Breast epithelium (tissue), 4 donors: ENCODE results near the gene SET. TPM values are rescaled to one million over a fixed set of nuclear protein-coding genes. Genes with fewer than 3 reads are reported as not detected.

ENCODE experiments used
- DNase-seq, 2 donors: peaks; one replicate each; pipeline ENCODE4 v3.0.0-alpha.2; 2019; ENCODE audit warnings: low spot score in 2 of 2
- H3K27ac ChIP-seq, 2 donors: fragments of 200-600 bp; sonication (generic) in 1 of 2; one replicate each; pipeline ENCODE4 v1.5.1; 2016 to 2019; ENCODE audit warnings: mild to moderate bottlenecking in 1 of 2
- H3K27me3 ChIP-seq, 2 donors: fragments of 200-600 bp; sonication (generic) in 1 of 2; one replicate each; pipeline versions ENCODE4 v1.5.1 to v1.6.0; 2017 to 2019; ENCODE audit warnings: control low read depth in 1 of 2, mild to moderate bottlenecking in 1 of 2
- H3K36me3 ChIP-seq: fragments of 200-600 bp; one replicate; pipeline ENCODE4 v1.5.1; 2019
- H3K4me1 ChIP-seq, 2 donors: fragments of 200-600 bp; sonication (generic); one replicate each; pipeline ENCODE4 v1.5.1; 2016 to 2019; ENCODE audit warnings: control low read depth in 1 of 2
- H3K4me3 ChIP-seq, 3 donors: fragments of 200-600 bp; sonication (generic); 1 replicate in 2 of 3; 2 replicates in 1 of 3; pipeline ENCODE4 v1.5.1; 2016 to 2019; ENCODE audit warnings: mild to moderate bottlenecking in 3 of 3, moderate library complexity in 2 of 3
- H3K9me3 ChIP-seq, 2 donors: fragments of 200-600 bp; sonication (generic) in 1 of 2; one replicate each; pipeline ENCODE4 v1.5.1; 2016 to 2019; ENCODE audit warnings: control low read depth in 1 of 2
- CTCF ChIP-seq, 3 donors: fragments of 450-650 bp; IDR thresholded peaks; one replicate each; pipeline ENCODE4 v1.5.1; 2016 to 2017; ENCODE audit warnings: antibody characterized with exemption in 3 of 3, mild to moderate bottlenecking in 3 of 3, moderate library complexity in 3 of 3
- POLR2A ChIP-seq: fragments of 450-650 bp; IDR thresholded peaks from one replicate; pipeline ENCODE4 v1.6.1; 2016; ENCODE audit warnings: antibody characterized with exemption, mild to moderate bottlenecking, moderate library complexity
- POLR2AphosphoS5 ChIP-seq, 3 donors: sonication (generic); formaldehyde crosslinking; IDR thresholded peaks; one replicate each; pipeline ENCODE4 v1.6.1; 2017; ENCODE audit warnings: antibody characterized with exemption in 3 of 3
- intact Hi-C: fragments of 100-400 bp; cut with DNase I; formaldehyde crosslinking; loops from one replicate; pipeline ENCODE4 v1.15.1; 2023; ENCODE audit warnings: low total_unique reads
- total RNA-seq, 3 donors: library from RNA; depleted of rRNA; stranded (reverse); fragments of >200 nt; gene quantifications; one replicate each; pipeline ENCODE4 v1.1.0, GENCODE V29; 2016

SET gene
- total RNA-seq, 3 donors from 2014 or later, result 142 to 168 (median 158) TPM

GRCh38 chr9:128651798-128652197 is 37.2 kb upstream of the SET start:
- DNase-seq, result no peak
- TF ChIP-seq POLR2A (no peak), CTCF (IDR thresholded peaks at IDR 0.05) (no peak), POLR2AphosphoS5 (IDR thresholded peaks at IDR 0.05) (no peak)
- no peak overlapping the region for H3K4me3 ChIP-seq
- H3K36me3 ChIP-seq, result no peaks in the 10 kb centered on the region
- H3K27me3 ChIP-seq, result no peaks in the 10 kb centered on the region
- H3K4me1 ChIP-seq, result no peaks in the 10 kb centered on the region
- intact Hi-C loops, result no loop called here
- no peaks in the 10 kb centered on the region for H3K9me3 ChIP-seq
- no peak overlapping the region for H3K27ac ChIP-seq

- no peak for TF ChIP-seq POLR2A
- TF ChIP-seq POLR2AphosphoS5 (IDR thresholded peaks at IDR 0.05), result no peak
- TF ChIP-seq CTCF (IDR thresholded peaks at IDR 0.05), result no peak
- intact Hi-C loops, result no loop called here
- H3K27me3 ChIP-seq, result no peaks in the 10 kb centered on the region
Observed at GRCh38 chr9:128653908-128654307, 35.1 kb upstream of the SET start.

DNA sequence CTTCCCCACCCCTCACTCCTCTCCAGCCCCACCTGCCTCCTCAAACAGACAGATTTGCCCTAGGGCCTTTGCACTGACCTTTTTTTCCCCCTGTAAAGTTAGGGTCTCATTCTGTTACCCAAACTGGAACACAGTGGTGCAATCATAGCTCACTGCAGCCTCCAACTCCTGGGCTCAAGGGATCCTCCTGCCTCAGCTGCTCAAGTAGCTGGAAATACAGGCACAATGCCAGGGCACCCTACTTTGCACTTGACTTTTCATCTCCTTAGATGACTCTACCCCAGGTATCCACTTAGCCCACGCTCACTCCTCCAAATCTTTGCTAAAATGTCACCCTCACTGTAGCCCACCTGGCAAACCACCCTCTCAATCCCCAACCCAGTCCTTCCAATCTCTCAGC is 34.5 kb upstream of the SET start:
- H3K27ac ChIP-seq, result no peak overlapping the region
- intact Hi-C loops, result no loop called here

More at GRCh38 chr9:128653908-128654307, 35.1 kb upstream of the SET start:
- no peak for DNase-seq
- no peaks in the 10 kb centered on the region for H3K4me1 ChIP-seq
- no peak overlapping the region for H3K27ac ChIP-seq
- H3K9me3 ChIP-seq, result no peaks in the 10 kb centered on the region
- H3K4me3 ChIP-seq, result no peak overlapping the region
- no peaks in the 10 kb centered on the region for H3K36me3 ChIP-seq

DNA sequence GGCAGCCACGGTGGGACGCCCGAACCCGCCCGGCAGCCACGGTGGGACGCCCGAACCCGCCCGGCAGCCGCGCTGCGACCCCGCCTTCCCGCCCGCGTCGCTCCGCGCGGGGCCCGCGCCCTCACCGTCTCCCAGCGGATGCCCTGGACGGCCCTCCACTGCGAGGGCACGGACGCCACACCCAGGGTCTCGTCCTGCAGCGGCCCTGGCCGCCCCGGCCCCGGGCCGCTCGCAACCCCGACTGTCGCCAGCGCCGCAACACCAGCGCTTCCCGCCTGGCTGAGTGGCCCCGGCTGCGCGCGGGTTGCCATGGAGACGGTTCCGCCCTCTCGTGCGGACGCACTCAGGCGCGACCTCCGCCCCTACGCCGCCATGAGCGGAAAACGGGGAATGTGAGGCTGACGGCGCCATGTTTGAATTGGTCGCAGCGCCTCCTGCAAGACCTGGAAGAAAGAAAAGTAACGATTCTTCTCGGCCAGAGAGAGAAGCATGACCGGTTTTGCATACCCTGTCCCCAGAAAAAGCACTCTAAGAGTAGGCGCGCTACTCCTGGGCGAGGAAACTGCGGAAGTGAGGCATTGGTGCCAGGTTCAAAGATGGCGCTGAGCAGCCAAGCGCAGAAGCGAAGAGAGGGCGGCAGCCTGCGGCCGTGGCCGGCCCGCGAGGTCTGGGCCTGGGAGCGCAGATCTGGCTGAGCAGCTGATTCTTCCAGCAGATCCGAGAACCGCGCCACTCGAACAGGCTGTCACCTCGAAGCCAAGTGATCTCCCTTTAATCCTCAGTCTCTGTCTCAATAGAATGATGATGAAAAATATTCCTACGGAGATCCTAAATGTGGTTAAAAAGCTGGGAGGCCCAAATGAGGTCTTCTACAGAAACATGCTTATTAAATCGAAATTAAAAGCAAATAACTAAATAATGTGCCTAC is 32.3 kb upstream of the SET start, which contains the start of gene DYNC2I2:
TSS of gene DYNC2I2 (minus strand) at position 432 of the 928 bp plus-strand sequence. CDS start at position 311, 121 bp downstream.
- Histone ChIP-seq H3K27me3 (no peaks in the 10 kb centered on the region), H3K9me3 (no peaks in the 10 kb centered on the region), H3K4me1 (no peaks in the 10 kb centered on the region), H3K27ac (peak within 1 kb of the TSS; percentile 93 to 95), H3K4me3 (peak within 1 kb of the TSS; percentile 63 to 87 (median 76)), H3K36me3 (no peaks in the 10 kb centered on the region)
- peak; percentile 90 to 96 for DNase-seq
- intact Hi-C loops, result no loop called here
- TF ChIP-seq POLR2AphosphoS5 (IDR thresholded peaks at IDR 0.05) (peak; percentile 82 to 86 (median 84)), POLR2A (peak; percentile 30), CTCF (IDR thresholded peaks at IDR 0.05) (peak in 1 of 3 donors; percentile 11)

More for the DNA sequence above, 34.5 kb upstream of the SET start:
- TF ChIP-seq CTCF (IDR thresholded peaks at IDR 0.05) (no peak), POLR2A (no peak), POLR2AphosphoS5 (IDR thresholded peaks at IDR 0.05) (no peak)
- no peaks in the 10 kb centered on the region for H3K9me3 ChIP-seq
- no peaks in the 10 kb centered on the region for H3K27me3 ChIP-seq
- no peaks in the 10 kb centered on the region for H3K4me1 ChIP-seq
- no peak overlapping the region for H3K4me3 ChIP-seq
- DNase-seq, result no peak
- no peaks in the 10 kb centered on the region for H3K36me3 ChIP-seq

DNA sequence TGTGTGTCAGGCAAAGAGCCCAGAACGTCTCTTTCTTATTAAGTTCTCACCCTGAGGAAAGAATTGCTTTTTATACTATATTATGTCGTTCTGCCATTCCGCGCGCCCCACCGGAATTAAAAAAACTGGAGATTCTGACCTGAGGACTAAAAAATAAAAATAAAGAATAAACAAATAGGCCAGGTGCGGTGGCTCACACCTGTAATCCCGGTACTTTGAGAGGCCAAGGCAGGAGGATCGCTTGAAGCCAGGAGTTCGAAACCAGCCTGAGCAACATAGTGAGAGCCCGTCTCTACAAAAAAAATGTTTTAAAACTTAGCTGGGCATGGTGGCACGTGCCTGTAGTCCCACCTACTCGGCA is 31.7 kb upstream of the SET start:
- Histone ChIP-seq H3K9me3 (no peaks in the 10 kb centered on the region), H3K4me1 (no peaks in the 10 kb centered on the region), H3K27me3 (no peaks in the 10 kb centered on the region), H3K27ac (peak overlapping the region; percentile 93 to 95), H3K36me3 (no peaks in the 10 kb centered on the region), H3K4me3 (peak overlapping the region; percentile 63 to 87 (median 76))
- intact Hi-C loops, result no loop called here
- DNase-seq, result no peak
- TF ChIP-seq POLR2AphosphoS5 (IDR thresholded peaks at IDR 0.05) (no peak), POLR2A (no peak), CTCF (IDR thresholded peaks at IDR 0.05) (no peak)
